ENCODE measurements around the gene PORCN. TPM values are rescaled to one million over a fixed set of nuclear protein-coding genes. Genes with fewer than 3 reads are reported as not detected.
A peak's percentile ranks its signal among the peaks of the same experiment; 100 is the strongest.

The PORCN gene
- polyA plus RNA-seq, 1 donor (not counting 4 experiments of a cell fraction or from before 2014, with no cell fraction given), result 52.2 TPM

GRCh38 chrX:48475296-48475695 is 33.5 kb upstream of the PORCN start:
- Histone ChIP-seq H3K4me2 (ENCODE audit: control insufficient read depth, extremely low read depth, insufficient read depth, low read depth, low read length) (peak overlapping the region; percentile 70), H2AFZ (ENCODE audit: control insufficient read depth, low read length) (no peak overlapping the region), H3K9ac (ENCODE audit: control insufficient read depth, extremely low read depth, insufficient read depth, low read length) (peak overlapping the region; percentile 92), H3K9me1 (ENCODE audit: control insufficient read depth, extremely low read depth, insufficient read depth, low read length) (no peaks in the 10 kb centered on the region), H4K20me1 (ENCODE audit: control insufficient read depth, extremely low read depth, insufficient read depth, low read length) (no peaks in the 10 kb centered on the region), H3K27ac (ENCODE audit: control insufficient read depth, insufficient read depth, low read length) (peak overlapping the region; percentile 73), H3K27me3 (ENCODE audit: control insufficient read depth, extremely low read depth, insufficient read depth, low read length) (no peaks in the 10 kb centered on the region), H3K79me2 (ENCODE audit: control insufficient read depth, insufficient read depth, low read length) (peaks cover 35% of the 10 kb centered on the region), H3K4me1 (ENCODE audit: control insufficient read depth, extremely low read depth, insufficient read depth, low read length) (peaks cover 17% of the 10 kb centered on the region), H3K36me3 (ENCODE audit: control insufficient read depth in 2 of 2, extremely low read depth in 1 of 2, insufficient read depth in 2 of 2, low read length in 2 of 2) (peaks cover 3% of the 10 kb centered on the region in 2 experiments), H3K4me3 (ENCODE audit: control insufficient read depth in 2 of 3, extremely low read depth in 1 of 3, insufficient read depth in 2 of 3, low read depth in 1 of 3, low read length in 3 of 3) (peak overlapping the region; percentile 64 to 75 (median 66)), H3K9me3 (ENCODE audit: control insufficient read depth, low read depth, low read length) (no peaks in the 10 kb centered on the region)
- no peak for DNase-seq (ENCODE audit: low read depth, low spot score)
- dilution Hi-C loops (cut with MboI; ENCODE audit: extremely low pct_ligation_motif_present, low sequenced_read_pairs), result no loop called here
- TF ChIP-seq EZH2 (IDR thresholded peaks at IDR 0.05; ENCODE audit: low read length), result no peak
- FAIRE-seq, result no peak

GRCh38 chrX:48475774-48476577 is 32.8 kb upstream of the PORCN start, which contains the start of gene FTSJ1:
FTSJ1 (plus strand) TSS chrX:48476199; CDS start chrX:48478048, 1,849 bp downstream.
- Histone ChIP-seq H3K4me3 (ENCODE audit: control insufficient read depth in 2 of 3, extremely low read depth in 1 of 3, insufficient read depth in 2 of 3, low read depth in 1 of 3, low read length in 3 of 3) (peak within 1 kb of the TSS; percentile 64 to 75 (median 66)), H3K36me3 (ENCODE audit: control insufficient read depth in 2 of 2, extremely low read depth in 1 of 2, insufficient read depth in 2 of 2, low read length in 2 of 2) (peaks cover 3 to 5% of the 10 kb centered on the region in 2 experiments), H2AFZ (ENCODE audit: control insufficient read depth, low read length) (peak within 1 kb of the TSS; percentile 26), H3K27me3 (ENCODE audit: control insufficient read depth, extremely low read depth, insufficient read depth, low read length) (no peaks in the 10 kb centered on the region), H3K9me1 (ENCODE audit: control insufficient read depth, extremely low read depth, insufficient read depth, low read length) (no peaks in the 10 kb centered on the region), H3K4me2 (ENCODE audit: control insufficient read depth, extremely low read depth, insufficient read depth, low read depth, low read length) (peak within 1 kb of the TSS; percentile 76), H3K4me1 (ENCODE audit: control insufficient read depth, extremely low read depth, insufficient read depth, low read length) (peaks cover 17% of the 10 kb centered on the region), H3K9ac (ENCODE audit: control insufficient read depth, extremely low read depth, insufficient read depth, low read length) (peak within 1 kb of the TSS; percentile 92), H3K79me2 (ENCODE audit: control insufficient read depth, insufficient read depth, low read length) (peaks cover 35% of the 10 kb centered on the region), H3K27ac (ENCODE audit: control insufficient read depth, insufficient read depth, low read length) (peak within 1 kb of the TSS; percentile 73), H4K20me1 (ENCODE audit: control insufficient read depth, extremely low read depth, insufficient read depth, low read length) (no peaks in the 10 kb centered on the region), H3K9me3 (ENCODE audit: control insufficient read depth, low read depth, low read length) (no peaks in the 10 kb centered on the region)
- DNase-seq (ENCODE audit: low read depth, low spot score) (no peak), FAIRE-seq (peak; percentile 60)
- TF ChIP-seq EZH2 (IDR thresholded peaks at IDR 0.05; ENCODE audit: low read length) (no peak), CTCF (optimal IDR thresholded peaks at IDR 0.05 in 1 of 3, IDR thresholded peaks at IDR 0.05 in 1 of 3, conservative IDR thresholded peaks at IDR 0.05 in 1 of 3; ENCODE audit: extremely low read depth in 1 of 3, insufficient read depth in 2 of 3, low read length in 3 of 3) (no peak)
- dilution Hi-C loops (cut with MboI; ENCODE audit: extremely low pct_ligation_motif_present, low sequenced_read_pairs), result no loop called here

Measured in keratinocyte (primary cell).